K562 treated with DMSO at 1 percent for 4 hours (cell line): ENCODE measurements around the gene ADARB1. TPM values are rescaled to one million over a fixed set of nuclear protein-coding genes. Genes with fewer than 3 reads are reported as not detected.

Experiments used
- total RNA-seq: library from RNA; unstranded; fragments of 300-600 nt; gene quantifications from 2 replicates; pipeline ENCODE4 v1.2.3, GENCODE V29; 2022; ENCODE audit not compliant: insufficient read depth

The ADARB1 gene
- 2.1 and 3.5 TPM in 2 replicates for total RNA-seq

GRCh38 chr21:45074048-45074817, at the start of gene ADARB1:
TSS of gene ADARB1 (plus strand) at chr21:45074580. CDS start at chr21:45171657, 97,077 bp downstream.

Other genes with a start within 250 kb of the ADARB1 start
- 141 and 163 TPM in 2 replicates for gene PTTG1IP, start 200.9 kb upstream of the ADARB1 start, total RNA-seq
- gene ITGB2, start 153.7 kb upstream of the ADARB1 start, total RNA-seq, result 1.2 and 1.3 TPM in 2 replicates
- 36.6 and 38.4 TPM in 2 replicates for gene SLX9, start 134.6 kb upstream of the ADARB1 start, total RNA-seq
- 23.3 and 25.2 TPM in 2 replicates for gene POFUT2, start 213.3 kb downstream of the ADARB1 start, total RNA-seq